ENCODE results near the gene PCDHA6. TPM values are rescaled to one million over a fixed set of nuclear protein-coding genes. Genes with fewer than 3 reads are reported as not detected.

Gene PCDHA6
- 0.44 and 0.50 TPM in 2 replicates for total RNA-seq

GRCh38 chr5:140827704-140828361, at the start of gene PCDHA6:
PCDHA6 (plus strand) TSS chr5:140827960; CDS start chr5:140828092, 132 bp downstream.

GRCh38 chr5:140785905-140786686, 41.7 kb upstream of the PCDHA6 start, which contains the start of gene PCDHA1:
PCDHA1 (plus strand) TSS chr5:140786140.

GRCh38 chr5:140794595-140795258, 33.0 kb upstream of the PCDHA6 start, which contains the start of gene PCDHA2:
PCDHA2 (plus strand) TSS chr5:140794852.

GRCh38 chr5:140800816-140801493, 26.8 kb upstream of the PCDHA6 start, which contains the start of gene PCDHA3:
PCDHA3 (plus strand) TSS chr5:140801057.

GRCh38 chr5:140806834-140807775, 20.7 kb upstream of the PCDHA6 start, which contains the start of gene PCDHA4:
PCDHA4 (plus strand) TSS chr5:140807068.

GRCh38 chr5:140821375-140822280, 6.1 kb upstream of the PCDHA6 start, which contains the start of gene PCDHA5:
PCDHA5 (plus strand) TSS chr5:140821613.

GRCh38 chr5:140833993-140834392, 6.2 kb downstream of the PCDHA6 start, which contains the start of gene PCDHA7:
PCDHA7 (plus strand) TSS chr5:140834269; CDS start chr5:140834384, 115 bp downstream.

GRCh38 chr5:140840978-140841962, 13.5 kb downstream of the PCDHA6 start, which contains the start of gene PCDHA8:
PCDHA8 (plus strand) TSS chr5:140841187; CDS start chr5:140841322, 135 bp downstream.

GRCh38 chr5:140848139-140849102, 20.7 kb downstream of the PCDHA6 start, which contains the start of gene PCDHA9:
PCDHA9 (plus strand) TSS chr5:140848382; CDS start chr5:140848496, 114 bp downstream.

GRCh38 chr5:140855772-140856674, 28.3 kb downstream of the PCDHA6 start, which contains the start of gene PCDHA10:
PCDHA10 (plus strand) TSS chr5:140855897; CDS start chr5:140856049, 152 bp downstream.

GRCh38 chr5:140868721-140869554, 41.2 kb downstream of the PCDHA6 start, which contains the start of gene PCDHA11:
PCDHA11 (plus strand) TSS chr5:140868957; CDS start chr5:140869104, 147 bp downstream.

GRCh38 chr5:140875085-140876065, 47.6 kb downstream of the PCDHA6 start, which contains the start of gene PCDHA12:
PCDHA12 (plus strand) TSS chr5:140875308; CDS start chr5:140875473, 165 bp downstream.

